GM23338 (cell line): ENCODE measurements around the gene FBXO24.

Experiments
- CREB1 ChIP-seq: fragments of 250-450 bp; sonication (Bioruptor Pico); IDR thresholded peaks from 2 replicates; pipeline ENCODE4 v1.5.0; 2020; ENCODE audit warnings: low read depth, mild to moderate bottlenecking, moderate library complexity
- EZH2 ChIP-seq: fragments of 200-600 bp; sonication (generic); IDR thresholded peaks from one replicate; pipeline ENCODE4 v1.8.0; 2017; ENCODE audit warnings: antibody characterized with exemption, mild to moderate bottlenecking, low read depth; ENCODE audit not compliant: unreplicated experiment
- EZH2phosphoT487 ChIP-seq: fragments of 200-600 bp; sonication (generic); IDR thresholded peaks from one replicate; pipeline ENCODE4 v1.8.1; 2018; ENCODE audit warnings: antibody characterized with exemption; ENCODE audit not compliant: unreplicated experiment
- JUNB ChIP-seq: IDR thresholded peaks from one replicate; pipeline ENCODE4 v1.6.1; 2016; ENCODE audit warnings: antibody characterized with exemption; ENCODE audit not compliant: unreplicated experiment
- NANOG ChIP-seq: IDR thresholded peaks from 2 replicates; pipeline ENCODE4 v1.6.1; 2016; ENCODE audit warnings: antibody characterized with exemption, borderline replicate concordance
- POLR2AphosphoS5 ChIP-seq: IDR thresholded peaks from 2 replicates; pipeline ENCODE4 v1.6.1; 2016; ENCODE audit warnings: antibody characterized with exemption, low read depth
- STAT1 ChIP-seq: IDR thresholded peaks from one replicate; pipeline ENCODE4 v1.6.1; 2016; ENCODE audit warnings: antibody characterized with exemption; ENCODE audit not compliant: unreplicated experiment
- ZNF331 ChIP-seq: fragments of 250-450 bp; sonication (Bioruptor Pico); IDR thresholded peaks from 2 replicates; pipeline ENCODE4 v1.5.0; 2020; ENCODE audit warnings: low read depth, mild to moderate bottlenecking, moderate library complexity
- TF ChIP-seq, protein P1 (sequence below), 2 experiments: fragments of 200-600 bp in 1 of 2; sonication (generic) in 1 of 2; conservative IDR thresholded peaks; 2 replicates each; pipeline versions ENCODE4 v1.5.1 to v1.6.1; 2016 to 2017; ENCODE audit warnings: antibody characterized with exemption in 2 of 2, low read depth in 2 of 2, mild to moderate bottlenecking in 2 of 2, moderate library complexity in 1 of 2
- TF ChIP-seq, protein P2 (sequence below): IDR thresholded peaks from one replicate; pipeline ENCODE4 v1.6.1; 2018; ENCODE audit warnings: antibody characterized with exemption; ENCODE audit not compliant: unreplicated experiment
- TF ChIP-seq, protein P3 (sequence below): IDR thresholded peaks from 2 replicates; pipeline ENCODE4 v1.6.1; 2016; ENCODE audit warnings: antibody characterized with exemption
- TF ChIP-seq, protein P4 (sequence below): fragments of 250-450 bp; sonication (Bioruptor Pico); IDR thresholded peaks from 2 replicates; pipeline ENCODE4 v1.5.0; 2020; ENCODE audit warnings: mild to moderate bottlenecking, moderate library complexity

DNA sequence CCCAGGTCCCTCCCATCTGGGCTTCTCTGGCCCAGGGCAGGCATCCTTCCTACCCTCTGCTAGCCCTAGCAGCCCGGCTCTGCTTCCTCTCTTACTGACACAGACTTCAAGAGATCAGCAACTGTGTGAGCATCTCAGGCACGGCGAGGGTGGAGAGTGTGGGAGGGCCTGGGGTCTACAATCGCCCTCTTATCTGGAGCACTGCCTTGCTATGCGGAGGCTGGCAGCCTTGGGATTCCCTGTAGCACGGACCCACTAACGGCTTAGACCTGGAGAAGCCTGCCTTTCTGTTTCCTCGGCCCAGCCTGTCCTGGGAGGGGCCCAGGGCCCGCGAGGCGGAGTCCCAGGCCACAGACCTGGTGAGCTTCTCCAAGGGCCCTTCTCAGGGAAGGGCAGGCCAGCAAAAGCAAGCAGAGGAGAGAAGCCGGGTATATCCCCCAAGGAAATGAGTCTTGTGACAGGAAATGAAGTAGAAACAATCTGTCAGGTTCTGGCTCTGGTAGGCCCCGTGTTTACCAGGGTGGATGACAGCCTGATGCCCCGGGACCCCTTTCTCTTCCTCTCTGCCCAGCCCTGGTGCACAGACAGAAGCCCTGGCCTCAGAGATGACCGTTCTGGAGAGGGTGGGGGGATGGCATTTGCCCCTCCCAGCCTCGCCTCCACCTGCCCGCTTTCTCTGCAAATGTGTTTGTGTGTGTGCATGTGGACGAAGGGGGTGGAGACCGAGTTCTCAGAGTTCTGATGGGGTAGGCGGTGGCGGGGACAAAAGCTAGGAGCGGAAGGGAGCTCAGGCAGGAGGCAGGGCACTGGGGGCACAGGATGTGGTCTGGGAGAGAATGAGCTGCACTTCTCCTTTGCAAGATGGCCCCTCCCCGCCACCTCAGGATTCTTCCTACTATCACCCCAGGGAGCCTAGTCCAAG lies 2.7 kb upstream of the FBXO24 start:
- TF ChIP-seq POLR2AphosphoS5 (no peak), CREB1 (CRISPR knock-in tag) (no peak), EZH2 (no peak), NANOG (no peak), EZH2phosphoT487 (no peak), JUNB (no peak), STAT1 (no peak), ZNF331 (no peak)
- TF ChIP-seq, protein P1, sequence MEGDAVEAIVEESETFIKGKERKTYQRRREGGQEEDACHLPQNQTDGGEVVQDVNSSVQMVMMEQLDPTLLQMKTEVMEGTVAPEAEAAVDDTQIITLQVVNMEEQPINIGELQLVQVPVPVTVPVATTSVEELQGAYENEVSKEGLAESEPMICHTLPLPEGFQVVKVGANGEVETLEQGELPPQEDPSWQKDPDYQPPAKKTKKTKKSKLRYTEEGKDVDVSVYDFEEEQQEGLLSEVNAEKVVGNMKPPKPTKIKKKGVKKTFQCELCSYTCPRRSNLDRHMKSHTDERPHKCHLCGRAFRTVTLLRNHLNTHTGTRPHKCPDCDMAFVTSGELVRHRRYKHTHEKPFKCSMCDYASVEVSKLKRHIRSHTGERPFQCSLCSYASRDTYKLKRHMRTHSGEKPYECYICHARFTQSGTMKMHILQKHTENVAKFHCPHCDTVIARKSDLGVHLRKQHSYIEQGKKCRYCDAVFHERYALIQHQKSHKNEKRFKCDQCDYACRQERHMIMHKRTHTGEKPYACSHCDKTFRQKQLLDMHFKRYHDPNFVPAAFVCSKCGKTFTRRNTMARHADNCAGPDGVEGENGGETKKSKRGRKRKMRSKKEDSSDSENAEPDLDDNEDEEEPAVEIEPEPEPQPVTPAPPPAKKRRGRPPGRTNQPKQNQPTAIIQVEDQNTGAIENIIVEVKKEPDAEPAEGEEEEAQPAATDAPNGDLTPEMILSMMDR (conservative IDR thresholded peaks at IDR 0.05; ENCODE audit: low read depth in 2 of 2) = no peak
- TF ChIP-seq, protein P2, sequence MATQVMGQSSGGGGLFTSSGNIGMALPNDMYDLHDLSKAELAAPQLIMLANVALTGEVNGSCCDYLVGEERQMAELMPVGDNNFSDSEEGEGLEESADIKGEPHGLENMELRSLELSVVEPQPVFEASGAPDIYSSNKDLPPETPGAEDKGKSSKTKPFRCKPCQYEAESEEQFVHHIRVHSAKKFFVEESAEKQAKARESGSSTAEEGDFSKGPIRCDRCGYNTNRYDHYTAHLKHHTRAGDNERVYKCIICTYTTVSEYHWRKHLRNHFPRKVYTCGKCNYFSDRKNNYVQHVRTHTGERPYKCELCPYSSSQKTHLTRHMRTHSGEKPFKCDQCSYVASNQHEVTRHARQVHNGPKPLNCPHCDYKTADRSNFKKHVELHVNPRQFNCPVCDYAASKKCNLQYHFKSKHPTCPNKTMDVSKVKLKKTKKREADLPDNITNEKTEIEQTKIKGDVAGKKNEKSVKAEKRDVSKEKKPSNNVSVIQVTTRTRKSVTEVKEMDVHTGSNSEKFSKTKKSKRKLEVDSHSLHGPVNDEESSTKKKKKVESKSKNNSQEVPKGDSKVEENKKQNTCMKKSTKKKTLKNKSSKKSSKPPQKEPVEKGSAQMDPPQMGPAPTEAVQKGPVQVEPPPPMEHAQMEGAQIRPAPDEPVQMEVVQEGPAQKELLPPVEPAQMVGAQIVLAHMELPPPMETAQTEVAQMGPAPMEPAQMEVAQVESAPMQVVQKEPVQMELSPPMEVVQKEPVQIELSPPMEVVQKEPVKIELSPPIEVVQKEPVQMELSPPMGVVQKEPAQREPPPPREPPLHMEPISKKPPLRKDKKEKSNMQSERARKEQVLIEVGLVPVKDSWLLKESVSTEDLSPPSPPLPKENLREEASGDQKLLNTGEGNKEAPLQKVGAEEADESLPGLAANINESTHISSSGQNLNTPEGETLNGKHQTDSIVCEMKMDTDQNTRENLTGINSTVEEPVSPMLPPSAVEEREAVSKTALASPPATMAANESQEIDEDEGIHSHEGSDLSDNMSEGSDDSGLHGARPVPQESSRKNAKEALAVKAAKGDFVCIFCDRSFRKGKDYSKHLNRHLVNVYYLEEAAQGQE = no peak
- TF ChIP-seq, protein P3, sequence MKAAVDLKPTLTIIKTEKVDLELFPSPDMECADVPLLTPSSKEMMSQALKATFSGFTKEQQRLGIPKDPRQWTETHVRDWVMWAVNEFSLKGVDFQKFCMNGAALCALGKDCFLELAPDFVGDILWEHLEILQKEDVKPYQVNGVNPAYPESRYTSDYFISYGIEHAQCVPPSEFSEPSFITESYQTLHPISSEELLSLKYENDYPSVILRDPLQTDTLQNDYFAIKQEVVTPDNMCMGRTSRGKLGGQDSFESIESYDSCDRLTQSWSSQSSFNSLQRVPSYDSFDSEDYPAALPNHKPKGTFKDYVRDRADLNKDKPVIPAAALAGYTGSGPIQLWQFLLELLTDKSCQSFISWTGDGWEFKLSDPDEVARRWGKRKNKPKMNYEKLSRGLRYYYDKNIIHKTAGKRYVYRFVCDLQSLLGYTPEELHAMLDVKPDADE = no peak
- TF ChIP-seq, protein P4, sequence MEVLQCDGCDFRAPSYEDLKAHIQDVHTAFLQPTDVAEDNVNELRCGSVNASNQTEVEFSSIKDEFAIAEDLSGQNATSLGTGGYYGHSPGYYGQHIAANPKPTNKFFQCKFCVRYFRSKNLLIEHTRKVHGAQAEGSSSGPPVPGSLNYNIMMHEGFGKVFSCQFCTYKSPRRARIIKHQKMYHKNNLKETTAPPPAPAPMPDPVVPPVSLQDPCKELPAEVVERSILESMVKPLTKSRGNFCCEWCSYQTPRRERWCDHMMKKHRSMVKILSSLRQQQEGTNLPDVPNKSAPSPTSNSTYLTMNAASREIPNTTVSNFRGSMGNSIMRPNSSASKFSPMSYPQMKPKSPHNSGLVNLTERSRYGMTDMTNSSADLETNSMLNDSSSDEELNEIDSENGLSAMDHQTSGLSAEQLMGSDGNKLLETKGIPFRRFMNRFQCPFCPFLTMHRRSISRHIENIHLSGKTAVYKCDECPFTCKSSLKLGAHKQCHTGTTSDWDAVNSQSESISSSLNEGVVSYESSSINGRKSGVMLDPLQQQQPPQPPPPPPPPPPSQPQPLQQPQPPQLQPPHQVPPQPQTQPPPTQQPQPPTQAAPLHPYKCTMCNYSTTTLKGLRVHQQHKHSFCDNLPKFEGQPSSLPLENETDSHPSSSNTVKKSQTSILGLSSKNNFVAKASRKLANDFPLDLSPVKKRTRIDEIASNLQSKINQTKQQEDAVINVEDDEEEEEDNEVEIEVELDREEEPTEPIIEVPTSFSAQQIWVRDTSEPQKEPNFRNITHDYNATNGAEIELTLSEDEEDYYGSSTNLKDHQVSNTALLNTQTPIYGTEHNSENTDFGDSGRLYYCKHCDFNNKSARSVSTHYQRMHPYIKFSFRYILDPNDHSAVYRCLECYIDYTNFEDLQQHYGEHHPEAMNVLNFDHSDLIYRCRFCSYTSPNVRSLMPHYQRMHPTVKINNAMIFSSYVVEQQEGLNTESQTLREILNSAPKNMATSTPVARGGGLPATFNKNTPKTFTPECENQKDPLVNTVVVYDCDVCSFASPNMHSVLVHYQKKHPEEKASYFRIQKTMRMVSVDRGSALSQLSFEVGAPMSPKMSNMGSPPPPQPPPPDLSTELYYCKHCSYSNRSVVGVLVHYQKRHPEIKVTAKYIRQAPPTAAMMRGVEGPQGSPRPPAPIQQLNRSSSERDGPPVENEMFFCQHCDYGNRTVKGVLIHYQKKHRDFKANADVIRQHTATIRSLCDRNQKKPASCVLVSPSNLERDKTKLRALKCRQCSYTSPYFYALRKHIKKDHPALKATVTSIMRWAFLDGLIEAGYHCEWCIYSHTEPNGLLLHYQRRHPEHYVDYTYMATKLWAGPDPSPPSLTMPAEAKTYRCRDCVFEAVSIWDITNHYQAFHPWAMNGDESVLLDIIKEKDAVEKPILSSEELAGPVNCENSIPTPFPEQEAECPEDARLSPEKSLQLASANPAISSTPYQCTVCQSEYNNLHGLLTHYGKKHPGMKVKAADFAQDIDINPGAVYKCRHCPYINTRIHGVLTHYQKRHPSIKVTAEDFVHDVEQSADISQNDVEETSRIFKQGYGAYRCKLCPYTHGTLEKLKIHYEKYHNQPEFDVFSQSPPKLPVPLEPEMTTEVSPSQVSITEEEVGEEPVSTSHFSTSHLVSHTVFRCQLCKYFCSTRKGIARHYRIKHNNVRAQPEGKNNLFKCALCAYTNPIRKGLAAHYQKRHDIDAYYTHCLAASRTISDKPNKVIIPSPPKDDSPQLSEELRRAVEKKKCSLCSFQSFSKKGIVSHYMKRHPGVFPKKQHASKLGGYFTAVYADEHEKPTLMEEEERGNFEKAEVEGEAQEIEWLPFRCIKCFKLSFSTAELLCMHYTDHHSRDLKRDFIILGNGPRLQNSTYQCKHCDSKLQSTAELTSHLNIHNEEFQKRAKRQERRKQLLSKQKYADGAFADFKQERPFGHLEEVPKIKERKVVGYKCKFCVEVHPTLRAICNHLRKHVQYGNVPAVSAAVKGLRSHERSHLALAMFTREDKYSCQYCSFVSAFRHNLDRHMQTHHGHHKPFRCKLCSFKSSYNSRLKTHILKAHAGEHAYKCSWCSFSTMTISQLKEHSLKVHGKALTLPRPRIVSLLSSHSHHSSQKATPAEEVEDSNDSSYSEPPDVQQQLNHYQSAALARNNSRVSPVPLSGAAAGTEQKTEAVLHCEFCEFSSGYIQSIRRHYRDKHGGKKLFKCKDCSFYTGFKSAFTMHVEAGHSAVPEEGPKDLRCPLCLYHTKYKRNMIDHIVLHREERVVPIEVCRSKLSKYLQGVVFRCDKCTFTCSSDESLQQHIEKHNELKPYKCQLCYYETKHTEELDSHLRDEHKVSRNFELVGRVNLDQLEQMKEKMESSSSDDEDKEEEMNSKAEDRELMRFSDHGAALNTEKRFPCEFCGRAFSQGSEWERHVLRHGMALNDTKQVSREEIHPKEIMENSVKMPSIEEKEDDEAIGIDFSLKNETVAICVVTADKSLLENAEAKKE (CRISPR knock-in tag) = no peak
